ENCODE data around the gene ZNF816.

DNA sequence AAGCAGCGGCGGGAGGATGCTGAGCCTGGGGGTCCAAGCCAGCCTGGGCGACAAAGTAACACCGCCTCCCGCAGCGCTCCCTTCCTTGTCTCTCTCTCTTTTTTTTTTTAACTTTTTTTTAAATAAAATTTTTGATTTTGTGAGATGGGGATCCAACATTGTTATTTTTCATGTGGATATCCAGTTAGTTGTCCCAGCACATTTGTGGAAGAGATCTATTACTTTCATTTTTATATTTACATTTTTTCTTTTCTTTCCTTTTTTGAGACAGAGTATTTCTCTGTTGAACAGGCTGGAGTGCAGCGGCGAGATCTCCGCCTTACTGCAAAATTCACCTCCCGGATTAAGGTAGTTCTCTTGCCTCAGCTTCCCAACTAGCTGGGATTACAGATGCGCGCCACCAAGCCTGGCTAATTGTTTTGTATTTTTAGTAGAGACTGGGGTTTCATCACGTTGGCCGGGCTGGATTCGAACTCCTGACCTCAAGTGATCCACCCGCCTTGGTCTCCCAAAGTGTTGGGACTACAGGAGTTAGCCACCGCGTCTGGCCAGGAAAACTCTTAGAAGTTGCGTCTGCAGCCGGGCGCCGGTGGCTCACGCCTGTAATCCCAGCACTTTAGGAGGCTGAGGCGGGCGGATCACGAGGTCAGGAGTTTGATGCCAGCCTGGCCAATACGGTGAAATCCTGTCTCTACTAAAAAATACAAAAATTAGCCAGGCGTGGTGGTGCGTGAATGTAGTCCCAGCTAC, 19.4 kb downstream of the ZNF816 start:
- TF ChIP-seq, protein P1, sequence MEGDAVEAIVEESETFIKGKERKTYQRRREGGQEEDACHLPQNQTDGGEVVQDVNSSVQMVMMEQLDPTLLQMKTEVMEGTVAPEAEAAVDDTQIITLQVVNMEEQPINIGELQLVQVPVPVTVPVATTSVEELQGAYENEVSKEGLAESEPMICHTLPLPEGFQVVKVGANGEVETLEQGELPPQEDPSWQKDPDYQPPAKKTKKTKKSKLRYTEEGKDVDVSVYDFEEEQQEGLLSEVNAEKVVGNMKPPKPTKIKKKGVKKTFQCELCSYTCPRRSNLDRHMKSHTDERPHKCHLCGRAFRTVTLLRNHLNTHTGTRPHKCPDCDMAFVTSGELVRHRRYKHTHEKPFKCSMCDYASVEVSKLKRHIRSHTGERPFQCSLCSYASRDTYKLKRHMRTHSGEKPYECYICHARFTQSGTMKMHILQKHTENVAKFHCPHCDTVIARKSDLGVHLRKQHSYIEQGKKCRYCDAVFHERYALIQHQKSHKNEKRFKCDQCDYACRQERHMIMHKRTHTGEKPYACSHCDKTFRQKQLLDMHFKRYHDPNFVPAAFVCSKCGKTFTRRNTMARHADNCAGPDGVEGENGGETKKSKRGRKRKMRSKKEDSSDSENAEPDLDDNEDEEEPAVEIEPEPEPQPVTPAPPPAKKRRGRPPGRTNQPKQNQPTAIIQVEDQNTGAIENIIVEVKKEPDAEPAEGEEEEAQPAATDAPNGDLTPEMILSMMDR (IDR thresholded peaks at IDR 0.05), result no peak
- TF ChIP-seq ZFX (IDR thresholded peaks at IDR 0.05; ENCODE audit: borderline replicate concordance), result no peak

All from 22Rv1 (cell line).